Measurements from ENCODE around the gene VEPH1. TPM values are rescaled to one million over a fixed set of nuclear protein-coding genes. Genes with fewer than 3 reads are reported as not detected.
"Not testable (repeated sequence)": the region's sequence is repeated elsewhere in the genome, so short reads cannot be mapped to it uniquely, and the experiment has no call there.

VEPH1 gene
- total and polyA plus RNA-seq, 7 experiments from 2014 or later: 0.22 to 0.48 TPM; not detected in 5

- no peak overlapping the region for H3K27ac Mint-ChIP-seq
- no peak overlapping the region for H3K4me3 Mint-ChIP-seq
- no peak for ATAC-seq
- no peak overlapping the region for H3K27ac ChIP-seq (ENCODE audit: low read depth, low read length)
- H3K27me3 ChIP-seq (ENCODE audit: control insufficient read depth in 2 of 2, insufficient read depth in 2 of 2, low read length in 2 of 2): no peaks in the 10 kb centered on the region
- ChIA-PET CTCF (no interaction called here), POLR2A (no interaction called here)
- H3K4me1 Mint-ChIP-seq: no peaks in the 10 kb centered on the region
- H3K36me3 Mint-ChIP-seq: peaks cover 0 to 5% (median 4%) of the 10 kb centered on the region in 5 donors
- no peaks in the 10 kb centered on the region for H3K4me1 ChIP-seq (ENCODE audit: control insufficient read depth in 2 of 2, insufficient read depth in 2 of 2, low read length in 2 of 2)
- H3K36me3 ChIP-seq (ENCODE audit: control insufficient read depth in 2 of 3, insufficient read depth in 3 of 3, low read length in 3 of 3): no peaks in the 10 kb centered on the region
- peaks cover 0 to 5% (median 0%) of the 10 kb centered on the region in 11 donors for H3K9me3 Mint-ChIP-seq
- intact Hi-C loops (cut with micrococcal nuclease): no loop called here
- H3K4me3 ChIP-seq (ENCODE audit: low read length): no peak overlapping the region
- no peaks in the 10 kb centered on the region for H3K9me3 ChIP-seq (ENCODE audit: control insufficient read depth in 2 of 3, low read length in 3 of 3)
- DNase-seq: no peak
- H3K27me3 Mint-ChIP-seq: no peaks in the 10 kb centered on the region
Measured at GRCh38 chr3:157333551-157333991, 169.6 kb downstream of the VEPH1 start.

- peaks cover 0 to 10% (median 2%) of the 10 kb centered on the region in 11 donors for H3K9me3 Mint-ChIP-seq
- Histone ChIP-seq H3K9me3 (ENCODE audit: control insufficient read depth in 2 of 3, low read length in 3 of 3) (no peaks in the 10 kb centered on the region), H3K36me3 (ENCODE audit: control insufficient read depth in 2 of 3, insufficient read depth in 3 of 3, low read length in 3 of 3) (no peaks in the 10 kb centered on the region), H3K27ac (ENCODE audit: low read depth, low read length) (no peak overlapping the region), H3K27me3 (ENCODE audit: control insufficient read depth in 2 of 2, insufficient read depth in 2 of 2, low read length in 2 of 2) (no peaks in the 10 kb centered on the region), H3K4me1 (ENCODE audit: control insufficient read depth in 2 of 2, insufficient read depth in 2 of 2, low read length in 2 of 2) (no peaks in the 10 kb centered on the region), H3K4me3 (ENCODE audit: low read length) (no peak overlapping the region)
- peaks cover 0 to 11% (median 0%) of the 10 kb centered on the region in 5 donors for H3K36me3 Mint-ChIP-seq
- no peak for DNase-seq
- ATAC-seq: no peak
- CTCF ChIA-PET: no interaction called here
- peaks cover 0 to 2% (median 0%) of the 10 kb centered on the region in 5 donors for H3K27me3 Mint-ChIP-seq
- intact Hi-C loops (cut with micrococcal nuclease): no loop called here
- no peak overlapping the region for H3K4me3 Mint-ChIP-seq
- POLR2A ChIA-PET: no interaction called here
- no peak overlapping the region for H3K27ac Mint-ChIP-seq
- H3K4me1 Mint-ChIP-seq: peaks cover 0 to 1% (median 0%) of the 10 kb centered on the region in 7 donors
Measured at GRCh38 chr3:157330206-157330605, 173.0 kb downstream of the VEPH1 start.

GRCh38 chr3:157329551-157329950 lies 173.7 kb downstream of the VEPH1 start:
- H3K36me3 Mint-ChIP-seq: peaks cover 0 to 12% (median 0%) of the 10 kb centered on the region in 5 donors
- peaks cover 0 to 4% (median 0%) of the 10 kb centered on the region in 5 donors for H3K27me3 Mint-ChIP-seq
- no peak overlapping the region for H3K27ac ChIP-seq (ENCODE audit: low read depth, low read length)
- ATAC-seq: no peak
- no peaks in the 10 kb centered on the region for H3K36me3 ChIP-seq (ENCODE audit: control insufficient read depth in 2 of 3, insufficient read depth in 3 of 3, low read length in 3 of 3)
- ChIA-PET CTCF (no interaction called here), POLR2A (no interaction called here)
- peaks cover 0 to 1% (median 0%) of the 10 kb centered on the region in 7 donors for H3K4me1 Mint-ChIP-seq
- H3K9me3 Mint-ChIP-seq: peaks cover 0 to 10% (median 2%) of the 10 kb centered on the region in 11 donors
- H3K9me3 ChIP-seq (ENCODE audit: control insufficient read depth in 2 of 3, low read length in 3 of 3): no peaks in the 10 kb centered on the region
- no peak overlapping the region for H3K4me3 ChIP-seq (ENCODE audit: low read length)
- DNase-seq: no peak
- no peaks in the 10 kb centered on the region for H3K4me1 ChIP-seq (ENCODE audit: control insufficient read depth in 2 of 2, insufficient read depth in 2 of 2, low read length in 2 of 2)
- intact Hi-C loops (cut with micrococcal nuclease): no loop called here
- no peak overlapping the region for H3K4me3 Mint-ChIP-seq
- no peaks in the 10 kb centered on the region for H3K27me3 ChIP-seq (ENCODE audit: control insufficient read depth in 2 of 2, insufficient read depth in 2 of 2, low read length in 2 of 2)
- H3K27ac Mint-ChIP-seq: no peak overlapping the region

GRCh38 chr3:157327837-157328236 lies 175.4 kb downstream of the VEPH1 start:
- no peak overlapping the region for H3K4me3 Mint-ChIP-seq
- no peak for ATAC-seq
- H3K27ac ChIP-seq (ENCODE audit: low read depth, low read length): no peak overlapping the region

GRCh38 chr3:157327018-157327417 lies 176.2 kb downstream of the VEPH1 start:
- Histone ChIP-seq H3K36me3 (ENCODE audit: control insufficient read depth in 2 of 3, insufficient read depth in 3 of 3, low read length in 3 of 3) (no peaks in the 10 kb centered on the region), H3K4me1 (ENCODE audit: control insufficient read depth in 2 of 2, insufficient read depth in 2 of 2, low read length in 2 of 2) (no peaks in the 10 kb centered on the region), H3K27ac (ENCODE audit: low read depth, low read length) (no peak overlapping the region), H3K27me3 (ENCODE audit: control insufficient read depth in 2 of 2, insufficient read depth in 2 of 2, low read length in 2 of 2) (no peaks in the 10 kb centered on the region), H3K4me3 (ENCODE audit: low read length) (no peak overlapping the region), H3K9me3 (ENCODE audit: control insufficient read depth in 2 of 3, low read length in 3 of 3) (no peaks in the 10 kb centered on the region)
- Mint-ChIP-seq H3K27ac (no peak overlapping the region), H3K4me1 (peaks cover 0 to 1% (median 0%) of the 10 kb centered on the region in 7 donors), H3K4me3 (no peak overlapping the region), H3K9me3 (peaks cover 0 to 10% (median 2%) of the 10 kb centered on the region in 11 donors), H3K36me3 (peaks cover 0 to 11% (median 0%) of the 10 kb centered on the region in 5 donors), H3K27me3 (peaks cover 0 to 4% (median 0%) of the 10 kb centered on the region in 5 donors)
- CTCF ChIA-PET: no interaction called here
- intact Hi-C loops (cut with micrococcal nuclease): no loop called here
- DNase-seq: no peak
- POLR2A ChIA-PET: no interaction called here
- ATAC-seq: no peak

More at GRCh38 chr3:157327837-157328236, 175.4 kb downstream of the VEPH1 start:
- Mint-ChIP-seq H3K27ac (no peak overlapping the region), H3K27me3 (peaks cover 0 to 4% (median 0%) of the 10 kb centered on the region in 5 donors), H3K4me1 (peaks cover 0 to 1% (median 0%) of the 10 kb centered on the region in 7 donors), H3K9me3 (peaks cover 0 to 10% (median 2%) of the 10 kb centered on the region in 11 donors), H3K36me3 (peaks cover 0 to 11% (median 0%) of the 10 kb centered on the region in 5 donors)
- DNase-seq: no peak
- H3K9me3 ChIP-seq (ENCODE audit: control insufficient read depth in 2 of 3, low read length in 3 of 3): no peaks in the 10 kb centered on the region
- intact Hi-C loops (cut with micrococcal nuclease): no loop called here
- POLR2A ChIA-PET: no interaction called here
- CTCF ChIA-PET: no interaction called here
- no peak overlapping the region for H3K4me3 ChIP-seq (ENCODE audit: low read length)
- no peaks in the 10 kb centered on the region for H3K36me3 ChIP-seq (ENCODE audit: control insufficient read depth in 2 of 3, insufficient read depth in 3 of 3, low read length in 3 of 3)
- H3K27me3 ChIP-seq (ENCODE audit: control insufficient read depth in 2 of 2, insufficient read depth in 2 of 2, low read length in 2 of 2): no peaks in the 10 kb centered on the region
- H3K4me1 ChIP-seq (ENCODE audit: control insufficient read depth in 2 of 2, insufficient read depth in 2 of 2, low read length in 2 of 2): no peaks in the 10 kb centered on the region

DNA sequence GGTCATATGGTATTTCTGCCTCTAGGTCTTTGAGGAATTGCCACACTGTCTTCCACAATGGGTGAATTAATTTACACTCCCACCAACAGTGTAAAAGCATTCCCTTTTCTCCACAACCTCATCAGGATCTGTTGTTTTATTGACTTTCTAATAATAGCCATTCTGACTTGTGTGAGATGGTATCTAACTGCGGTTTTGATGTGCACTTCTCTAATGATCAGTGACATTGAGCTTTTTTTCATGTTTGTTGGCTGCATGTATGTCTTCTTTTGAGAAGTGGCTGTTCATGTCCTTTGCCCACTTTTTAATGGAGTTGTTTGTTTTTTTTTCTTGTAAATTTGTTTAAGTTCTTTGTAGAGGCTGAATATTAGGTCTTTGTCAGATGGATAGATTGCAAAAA lies 178.3 kb downstream of the VEPH1 start:
- H3K36me3 ChIP-seq (ENCODE audit: control insufficient read depth in 2 of 3, insufficient read depth in 3 of 3, low read length in 3 of 3); H3K4me1 ChIP-seq (ENCODE audit: control insufficient read depth in 2 of 2, insufficient read depth in 2 of 2, low read length in 2 of 2); CTCF ChIA-PET; H3K27me3 ChIP-seq (ENCODE audit: control insufficient read depth in 2 of 2, insufficient read depth in 2 of 2, low read length in 2 of 2); H3K4me3 Mint-ChIP-seq; H3K27ac Mint-ChIP-seq; H3K4me3 ChIP-seq (ENCODE audit: low read length); H3K27me3 Mint-ChIP-seq; H3K4me1 Mint-ChIP-seq; ATAC-seq; POLR2A ChIA-PET; DNase-seq; intact Hi-C loops (cut with micrococcal nuclease); H3K27ac ChIP-seq (ENCODE audit: low read depth, low read length); H3K9me3 ChIP-seq (ENCODE audit: control insufficient read depth in 2 of 3, low read length in 3 of 3): not testable (repeated sequence)
- H3K9me3 Mint-ChIP-seq: peaks cover 0 to 10% (median 2%) of the 10 kb centered on the region in 11 donors
- H3K36me3 Mint-ChIP-seq: peaks cover 0 to 11% (median 0%) of the 10 kb centered on the region in 5 donors

DNA sequence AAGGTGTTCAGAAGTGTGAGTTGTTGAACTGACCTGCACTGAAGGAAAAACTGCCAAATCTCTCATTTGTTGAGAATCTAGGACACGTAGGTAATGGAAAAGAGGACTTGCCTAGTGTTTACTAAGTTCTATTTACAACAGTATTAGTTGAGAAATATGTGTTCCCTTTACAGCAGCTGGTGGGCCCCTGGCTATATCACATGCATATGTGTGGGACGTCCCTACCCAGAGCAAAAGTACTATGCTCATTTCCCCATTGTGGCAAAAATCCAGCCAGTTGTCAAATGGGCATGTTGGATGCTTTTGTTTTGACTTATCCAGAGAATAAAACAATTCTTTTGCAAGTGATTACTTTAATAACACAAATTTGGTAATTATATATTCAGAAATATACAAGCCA lies 179.9 kb downstream of the VEPH1 start:
- intact Hi-C loops (cut with micrococcal nuclease): no loop called here
- Mint-ChIP-seq H3K27me3 (peaks cover 0 to 4% (median 0%) of the 10 kb centered on the region in 5 donors), H3K27ac (no peak overlapping the region), H3K4me1 (peaks cover 0 to 1% (median 0%) of the 10 kb centered on the region in 7 donors), H3K4me3 (no peak overlapping the region), H3K9me3 (peaks cover 0 to 10% (median 2%) of the 10 kb centered on the region in 11 donors), H3K36me3 (peaks cover 0 to 11% (median 0%) of the 10 kb centered on the region in 5 donors)
- ChIA-PET CTCF (no interaction called here), POLR2A (no interaction called here)
- no peak overlapping the region for H3K27ac ChIP-seq (ENCODE audit: low read depth, low read length)
- no peak overlapping the region for H3K4me3 ChIP-seq (ENCODE audit: low read length)
- H3K27me3 ChIP-seq (ENCODE audit: control insufficient read depth in 2 of 2, insufficient read depth in 2 of 2, low read length in 2 of 2): no peaks in the 10 kb centered on the region
- H3K36me3 ChIP-seq (ENCODE audit: control insufficient read depth in 2 of 3, insufficient read depth in 3 of 3, low read length in 3 of 3): no peaks in the 10 kb centered on the region
- DNase-seq (no peak), ATAC-seq (no peak)
- no peaks in the 10 kb centered on the region for H3K9me3 ChIP-seq (ENCODE audit: control insufficient read depth in 2 of 3, low read length in 3 of 3)
- H3K4me1 ChIP-seq (ENCODE audit: control insufficient read depth in 2 of 2, insufficient read depth in 2 of 2, low read length in 2 of 2): no peaks in the 10 kb centered on the region
